Epidermal melanocyte (primary cell): ENCODE data around the gene SSX3.
"Not testable (repeated sequence)": the region's sequence is repeated elsewhere in the genome, so short reads cannot be mapped to it uniquely, and the experiment has no call there.

Experiments used
- DNase-seq: peaks from one replicate; pipeline ENCODE4 v3.0.0; 2011; ENCODE audit warnings: low spot score; ENCODE audit not compliant: insufficient read length

Gene SSX3

DNA sequence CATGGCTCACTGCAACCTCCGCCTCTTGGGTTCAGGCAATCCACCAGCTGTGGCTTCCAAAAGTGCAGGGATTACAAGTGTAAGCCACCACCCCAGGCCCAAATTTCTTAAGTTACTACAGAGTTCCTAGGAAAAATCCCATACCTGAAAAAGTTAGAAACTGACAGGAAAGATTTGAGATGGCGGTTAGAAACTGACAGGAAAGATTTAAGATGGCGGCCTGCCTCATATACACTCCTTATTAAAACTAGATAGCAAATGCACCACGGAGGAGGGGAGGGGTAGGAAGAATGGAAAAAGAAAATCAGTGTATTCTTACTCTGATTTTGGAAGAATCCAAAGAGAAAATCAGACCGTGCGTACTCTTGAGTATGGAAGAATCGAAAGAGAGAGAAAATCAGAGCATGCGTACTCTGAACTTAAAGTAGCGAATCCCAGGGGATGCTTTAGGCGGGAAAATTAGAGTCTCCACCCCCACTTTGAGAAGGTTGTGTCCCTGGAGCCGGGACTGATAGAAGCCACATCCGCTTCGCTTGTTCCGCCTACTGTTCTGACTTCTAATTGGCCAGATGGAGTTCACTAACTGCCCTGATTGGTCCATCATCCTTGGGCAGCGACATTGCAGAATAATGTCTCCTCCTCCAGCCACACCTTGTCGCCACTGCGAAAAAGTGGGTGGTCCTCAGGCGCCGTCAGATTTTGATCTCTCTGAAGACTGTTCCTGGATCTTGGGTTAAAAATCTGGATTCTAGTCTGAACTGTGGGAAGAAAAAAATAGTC lies at the start of gene SSX3:
TSS of gene SSX3 (minus strand) at position 389 of the 780 bp plus-strand sequence. CDS start 1,454 bp downstream, outside the sequence.
- not testable (repeated sequence) for DNase-seq

- DNase-seq: not testable (repeated sequence)
Observed at GRCh38 chrX:48397825-48398224, 41.3 kb upstream of the SSX3 start.

DNA sequence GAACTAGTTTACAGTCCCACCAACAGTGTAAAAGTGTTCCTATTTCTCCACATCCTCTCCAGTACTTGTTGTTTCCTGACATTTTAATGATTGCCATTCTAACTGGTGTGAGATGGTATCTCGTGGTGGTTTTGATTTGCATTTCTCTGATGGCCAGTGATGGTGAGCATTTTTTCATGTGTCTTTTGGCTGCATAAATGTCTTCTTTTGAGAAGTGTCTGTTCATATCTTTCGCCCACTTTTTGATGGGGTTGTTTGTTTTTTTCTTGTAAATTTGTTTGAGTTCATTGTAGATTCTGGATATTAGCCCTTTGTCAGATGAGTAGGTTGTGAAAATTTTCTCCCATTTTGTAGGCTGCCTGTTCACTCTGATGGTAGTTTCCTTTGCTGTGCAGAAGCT lies 40.4 kb upstream of the SSX3 start:
- not testable (repeated sequence) for DNase-seq

GRCh38 chrX:48383239-48383638 lies 26.7 kb upstream of the SSX3 start, which contains the start of gene SSX4:
Gene SSX4 (plus strand): TSS chrX:48383539. CDS start chrX:48384054, 515 bp downstream.
- DNase-seq: not testable (repeated sequence)

- DNase-seq: not testable (repeated sequence)
Observed at GRCh38 chrX:48370408-48370807, 13.9 kb upstream of the SSX3 start.

DNA sequence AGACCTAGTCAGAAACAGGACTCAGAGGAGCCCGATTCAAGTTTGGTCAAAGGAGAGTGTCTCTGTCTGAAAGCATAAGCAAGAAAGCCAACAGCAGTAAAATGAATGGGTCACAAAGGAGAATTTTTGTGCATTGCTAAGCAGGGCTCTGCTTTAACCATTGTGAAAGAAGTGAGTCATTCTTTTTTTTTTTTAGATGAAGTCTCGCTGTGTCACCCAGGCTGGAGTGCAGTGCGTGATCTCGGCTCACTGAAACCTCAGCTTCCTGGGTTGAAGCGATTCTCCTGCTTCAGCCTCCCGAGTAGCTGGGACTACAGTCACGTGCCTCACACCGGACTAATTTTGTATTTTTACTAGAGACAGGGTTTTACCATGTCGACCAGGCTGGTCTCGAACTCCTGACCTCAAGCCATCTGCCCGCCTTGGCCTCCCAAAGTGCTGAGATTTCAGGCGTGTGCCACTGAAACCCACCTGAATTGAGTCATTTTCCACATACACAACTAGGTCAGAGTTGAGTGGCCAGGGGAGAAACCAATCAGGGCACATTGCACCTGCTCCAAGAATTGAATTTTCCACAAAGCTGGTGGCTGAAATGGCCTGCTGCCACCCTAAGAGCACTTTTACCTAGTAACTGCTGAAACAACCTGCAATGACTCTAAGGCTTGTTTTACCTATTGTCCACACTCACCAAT lies 11.4 kb upstream of the SSX3 start:
- not testable (repeated sequence) for DNase-seq

GRCh38 chrX:48359281-48359680 lies 2.8 kb upstream of the SSX3 start:
- DNase-seq: not testable (repeated sequence)

GRCh38 chrX:48357681-48358080 lies 1.2 kb upstream of the SSX3 start:
- no peak for DNase-seq

- DNase-seq: not testable (repeated sequence)
Observed at GRCh38 chrX:48346059-48346458, 10.4 kb downstream of the SSX3 start.

GRCh38 chrX:48313996-48314395 lies 42.5 kb downstream of the SSX3 start:
- not testable (repeated sequence) for DNase-seq

DNA sequence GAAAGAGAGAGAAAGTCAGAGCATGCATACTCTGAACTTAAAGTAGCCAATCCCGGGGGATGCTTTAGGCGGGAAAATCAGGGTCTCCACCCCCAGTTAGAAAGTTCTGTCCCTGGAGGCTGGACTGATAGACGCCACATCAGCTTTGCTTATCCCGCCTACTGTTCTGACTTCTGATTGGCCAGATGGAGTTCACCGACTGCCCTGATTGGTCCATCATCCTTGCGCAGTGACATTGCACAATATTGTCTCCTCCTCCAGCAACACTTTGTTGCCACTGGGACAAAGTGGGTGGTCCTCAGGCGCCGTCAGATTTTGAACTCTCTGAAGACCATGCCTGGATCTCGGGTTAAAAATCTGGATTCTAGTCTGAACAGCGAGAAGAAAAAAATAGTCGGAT lies 50.3 kb downstream of the SSX3 start:
- no peak for DNase-seq
